ENCODE results near the gene SCFD2.

SCFD2 gene

GRCh38 chr4:52987392-52988056 is 378.3 kb downstream of the SCFD2 start:
- no peak for DNase-seq (ENCODE audit: extremely low spot score)
- CTCF ChIA-PET: no interaction called here
- TF ChIP-seq L3MBTL2 (conservative IDR thresholded peaks at IDR 0.05) (no peak), LEF1 (IDR thresholded peaks at IDR 0.05; ENCODE audit: borderline replicate concordance) (no peak), CTBP1 (IDR thresholded peaks at IDR 0.05; ENCODE audit: borderline replicate concordance) (no peak), PKNOX1 (IDR thresholded peaks at IDR 0.05) (no peak), HDGF (IDR thresholded peaks at IDR 0.05; ENCODE audit: borderline replicate concordance) (no peak), FOXM1 (IDR thresholded peaks at IDR 0.05; ENCODE audit: borderline replicate concordance) (no peak)
- POLR2A ChIA-PET: no interaction called here

- no peak for DNase-seq (ENCODE audit: extremely low spot score)
- TF ChIP-seq SUZ12 (IDR thresholded peaks at IDR 0.05) (no peak), CTBP1 (IDR thresholded peaks at IDR 0.05; ENCODE audit: borderline replicate concordance) (no peak), ZNF384 (IDR thresholded peaks at IDR 0.05) (no peak), BHLHE40 (IDR thresholded peaks at IDR 0.05; ENCODE audit: borderline replicate concordance) (no peak)
- ChIA-PET POLR2A (interaction anchor here (1.0 to 1.4 kb wide), 2 partner anchors 262 to 272 kb away, joined by 4 read pairs; no protein-coding TSS in a partner anchor), CTCF (interaction anchor here (0.6 to 1.0 kb wide), 5 partner anchors 59 to 1250 kb away, joined by 3 to 4 read pairs (median 3); no protein-coding TSS in a partner anchor)
These were observed 381.4 kb downstream of the SCFD2 start for GRCh38 chr4:52984462-52984881.

- peak; percentile 35 for DNase-seq (ENCODE audit: extremely low spot score)
- ChIA-PET POLR2A (interaction anchor here (1.4 to 1.6 kb wide), 2 partner anchors 261 to 272 kb away, joined by 4 read pairs; no protein-coding TSS in a partner anchor), CTCF (interaction anchor here (0.6 to 1.5 kb wide), 7 partner anchors 29 to 1250 kb away, joined by 3 to 7 read pairs (median 4); no protein-coding TSS in a partner anchor)
- TF ChIP-seq SP1 (IDR thresholded peaks at IDR 0.05): no peak
- TF ChIP-seq FOXM1 (IDR thresholded peaks at IDR 0.05; ENCODE audit: borderline replicate concordance): no peak
- TF ChIP-seq FOXA1 (IDR thresholded peaks at IDR 0.05): no peak
- no peak for TF ChIP-seq FOXK2 (IDR thresholded peaks at IDR 0.05)
- no peak for TF ChIP-seq LEF1 (IDR thresholded peaks at IDR 0.05; ENCODE audit: borderline replicate concordance)
- TF ChIP-seq ZNF384 (IDR thresholded peaks at IDR 0.05): no peak
- no peak for TF ChIP-seq L3MBTL2 (conservative IDR thresholded peaks at IDR 0.05)
- no peak for TF ChIP-seq HDGF (IDR thresholded peaks at IDR 0.05; ENCODE audit: borderline replicate concordance)
- TF ChIP-seq NFRKB (IDR thresholded peaks at IDR 0.05): no peak
- no peak for TF ChIP-seq ELF4 (IDR thresholded peaks at IDR 0.05)
- TF ChIP-seq SUZ12 (IDR thresholded peaks at IDR 0.05): no peak
- no peak for TF ChIP-seq CTBP1 (IDR thresholded peaks at IDR 0.05; ENCODE audit: borderline replicate concordance)
- TF ChIP-seq ARNT (IDR thresholded peaks at IDR 0.05): no peak
- TF ChIP-seq BHLHE40 (IDR thresholded peaks at IDR 0.05; ENCODE audit: borderline replicate concordance): no peak
- no peak for TF ChIP-seq PKNOX1 (IDR thresholded peaks at IDR 0.05)
- no peak for TF ChIP-seq TARDBP (IDR thresholded peaks at IDR 0.05)
These were observed 382.1 kb downstream of the SCFD2 start for GRCh38 chr4:52983563-52984303.

GRCh38 chr4:52982946-52983340 is 382.9 kb downstream of the SCFD2 start:
- TF ChIP-seq NFRKB (IDR thresholded peaks at IDR 0.05): no peak
- no peak for TF ChIP-seq ELF4 (IDR thresholded peaks at IDR 0.05)
- TF ChIP-seq CTBP1 (IDR thresholded peaks at IDR 0.05; ENCODE audit: borderline replicate concordance): no peak
- TF ChIP-seq FOXK2 (IDR thresholded peaks at IDR 0.05): no peak
- TF ChIP-seq HDGF (IDR thresholded peaks at IDR 0.05; ENCODE audit: borderline replicate concordance): no peak
- no peak for TF ChIP-seq PKNOX1 (IDR thresholded peaks at IDR 0.05)
- TF ChIP-seq ARNT (IDR thresholded peaks at IDR 0.05): no peak
- TF ChIP-seq L3MBTL2 (conservative IDR thresholded peaks at IDR 0.05): no peak
- TF ChIP-seq TARDBP (IDR thresholded peaks at IDR 0.05): no peak
- no peak for TF ChIP-seq LEF1 (IDR thresholded peaks at IDR 0.05; ENCODE audit: borderline replicate concordance)
- TF ChIP-seq SP1 (IDR thresholded peaks at IDR 0.05): no peak
- no peak for TF ChIP-seq ZNF384 (IDR thresholded peaks at IDR 0.05)
- no peak for TF ChIP-seq SUZ12 (IDR thresholded peaks at IDR 0.05)
- TF ChIP-seq FOXA1 (IDR thresholded peaks at IDR 0.05): no peak
- no peak for TF ChIP-seq BHLHE40 (IDR thresholded peaks at IDR 0.05; ENCODE audit: borderline replicate concordance)
- POLR2A ChIA-PET: interaction anchor here (1.6 kb wide), 1 partner anchor 271 kb away, joined by 4 read pairs; no protein-coding TSS in a partner anchor
- CTCF ChIA-PET: interaction anchor here (0.6 to 1.5 kb wide), 8 partner anchors 28 to 1251 kb away, joined by 3 to 7 read pairs (median 4); no protein-coding TSS in a partner anchor
- DNase-seq (ENCODE audit: extremely low spot score): no peak

GRCh38 chr4:52982255-52982945 is 383.5 kb downstream of the SCFD2 start:
- POLR2A ChIA-PET: interaction anchor here (1.6 kb wide), 1 partner anchor 270 kb away, joined by 4 read pairs; no protein-coding TSS in a partner anchor
- CTCF ChIA-PET: interaction anchor here (0.5 to 1.5 kb wide), 7 partner anchors 20 to 1251 kb away, joined by 3 to 10 read pairs (median 4); no protein-coding TSS in a partner anchor
- DNase-seq (ENCODE audit: extremely low spot score): peak; percentile 44

More at GRCh38 chr4:52982255-52982945, 383.5 kb downstream of the SCFD2 start:
- TF ChIP-seq TARDBP (IDR thresholded peaks at IDR 0.05) (no peak), SP1 (IDR thresholded peaks at IDR 0.05) (no peak), BHLHE40 (IDR thresholded peaks at IDR 0.05; ENCODE audit: borderline replicate concordance) (no peak), ZNF384 (IDR thresholded peaks at IDR 0.05) (no peak), L3MBTL2 (conservative IDR thresholded peaks at IDR 0.05) (no peak), CTBP1 (IDR thresholded peaks at IDR 0.05; ENCODE audit: borderline replicate concordance) (no peak), LEF1 (IDR thresholded peaks at IDR 0.05; ENCODE audit: borderline replicate concordance) (no peak), PKNOX1 (IDR thresholded peaks at IDR 0.05) (no peak), ELF4 (IDR thresholded peaks at IDR 0.05) (no peak), FOXA1 (IDR thresholded peaks at IDR 0.05) (no peak), ARNT (IDR thresholded peaks at IDR 0.05) (no peak), SUZ12 (IDR thresholded peaks at IDR 0.05) (no peak), FOXK2 (IDR thresholded peaks at IDR 0.05) (no peak), NFRKB (IDR thresholded peaks at IDR 0.05) (no peak)
